CD4-positive, alpha-beta T cell treated with Interleukin-10 for 1 hour (primary cell): Measurements from ENCODE around the gene ARRDC1.
A peak's percentile ranks its signal among the peaks of the same experiment; 100 is the strongest.
"Not testable (repeated sequence)": the region's sequence is repeated elsewhere in the genome, so short reads cannot be mapped to it uniquely, and the experiment has no call there.

Source experiments
- DNase-seq: peaks from one replicate; pipeline ENCODE4 v3.0.0-alpha.2; 2020

ARRDC1 gene

GRCh38 chr9:137614631-137615386 is 9.3 kb downstream of the ARRDC1 start:
- DNase-seq, result no peak

GRCh38 chr9:137615387-137615871 is 9.9 kb downstream of the ARRDC1 start:
- no peak for DNase-seq

- DNase-seq, result peak; percentile 91
Observed at GRCh38 chr9:137618105-137619067, 12.9 kb downstream of the ARRDC1 start, which contains the start of gene EHMT1. Gene EHMT1 (plus strand): TSS chr9:137619005. CDS start chr9:137619029, 24 bp downstream.

- DNase-seq, result peak; percentile 39
Observed at GRCh38 chr9:137619240-137620047, 14.0 kb downstream of the ARRDC1 start.

GRCh38 chr9:137620048-137620405 is 14.5 kb downstream of the ARRDC1 start:
- no peak for DNase-seq

GRCh38 chr9:137620581-137620980 is 15.1 kb downstream of the ARRDC1 start:
- DNase-seq, result no peak

- DNase-seq, result peak; percentile 41
Observed at GRCh38 chr9:137621131-137621757, 15.8 kb downstream of the ARRDC1 start.

GRCh38 chr9:137622211-137622610 is 16.7 kb downstream of the ARRDC1 start:
- not testable (repeated sequence) for DNase-seq

- no peak for DNase-seq
Observed at GRCh38 chr9:137626464-137626863, 21.0 kb downstream of the ARRDC1 start.

- DNase-seq, result not testable (repeated sequence)
Observed at GRCh38 chr9:137627406-137627805, 21.9 kb downstream of the ARRDC1 start.

- DNase-seq, result no peak
Observed at GRCh38 chr9:137630126-137630525, 24.6 kb downstream of the ARRDC1 start.

- DNase-seq, result no peak
Observed at GRCh38 chr9:137630679-137631078, 25.2 kb downstream of the ARRDC1 start.

GRCh38 chr9:137631345-137632229 is 26.1 kb downstream of the ARRDC1 start:
- no peak for DNase-seq

GRCh38 chr9:137632230-137633161 is 27.0 kb downstream of the ARRDC1 start:
- no peak for DNase-seq

- no peak for DNase-seq
Observed at GRCh38 chr9:137634016-137634415, 28.5 kb downstream of the ARRDC1 start.

- DNase-seq, result no peak
Observed at GRCh38 chr9:137638680-137639079, 33.2 kb downstream of the ARRDC1 start.

GRCh38 chr9:137639303-137640051 is 34.0 kb downstream of the ARRDC1 start:
- peak; percentile 48 for DNase-seq

- no peak for DNase-seq
Observed at GRCh38 chr9:137640862-137641261, 35.4 kb downstream of the ARRDC1 start.

GRCh38 chr9:137642118-137642601 is 36.7 kb downstream of the ARRDC1 start:
- DNase-seq, result no peak
